GM21717 (cell line): ENCODE results near the gene PTGER2.

Experiments used
- ATAC-seq: cut with Tn5 transposase; IDR thresholded peaks from one replicate; pipeline ENCODE4 v1.9.1; 2021; ENCODE audit warnings: mild to moderate bottlenecking, moderate library complexity; ENCODE audit not compliant: unreplicated experiment

PTGER2 gene

DNA sequence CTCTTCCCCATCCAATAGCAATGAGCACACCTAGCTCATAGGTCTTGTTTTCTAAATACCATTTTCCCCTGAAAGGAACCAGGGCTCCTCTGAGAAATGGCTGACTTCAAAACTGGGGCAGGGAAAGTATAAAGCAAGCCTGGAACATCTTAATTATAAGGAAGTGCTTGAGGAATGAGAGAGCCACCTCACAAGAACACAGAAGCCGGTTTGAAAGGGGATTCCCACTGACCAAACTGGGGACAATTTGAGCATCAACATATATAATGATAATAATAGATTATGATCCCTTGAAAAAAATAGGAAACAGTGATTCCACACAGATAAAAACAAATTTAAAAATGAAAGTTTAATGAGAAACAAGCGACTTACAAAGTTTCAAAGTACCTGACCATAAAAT, 22.1 kb downstream of the PTGER2 start:
- ATAC-seq = no peak

DNA sequence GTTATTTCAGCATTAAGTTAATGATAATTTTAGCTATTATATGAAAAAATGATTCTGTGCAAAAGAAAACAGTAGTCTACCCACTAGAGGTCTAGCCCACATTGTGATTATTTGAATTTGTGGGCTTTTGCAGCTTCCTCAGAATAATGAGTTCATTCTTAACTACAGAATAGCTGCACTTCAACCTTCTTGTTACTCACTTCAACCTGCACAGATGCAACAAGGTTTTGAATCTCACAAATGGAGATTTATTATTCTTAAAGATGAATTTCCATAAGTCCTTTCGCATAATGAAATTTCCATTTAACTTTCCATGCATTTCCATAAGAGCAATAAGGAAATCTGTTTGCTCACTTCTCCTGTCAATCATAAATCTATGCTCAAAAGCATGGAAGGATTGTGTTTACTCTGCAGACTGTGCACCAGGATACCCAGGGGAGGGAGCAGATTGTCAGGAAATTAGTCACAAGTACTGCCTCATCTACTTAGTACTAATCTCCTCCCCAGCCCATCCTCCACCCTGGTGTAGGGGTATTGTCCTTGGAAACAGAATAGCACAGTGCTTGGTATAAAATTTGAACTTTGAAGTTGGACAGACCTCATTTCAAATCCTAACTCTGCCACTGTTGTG, 24.1 kb downstream of the PTGER2 start:
- ATAC-seq = no peak

GRCh38 chr14:52339262-52339661, 25.1 kb downstream of the PTGER2 start:
- no peak for ATAC-seq

- ATAC-seq = no peak
These were observed 28.9 kb downstream of the PTGER2 start for GRCh38 chr14:52342849-52343596.

GRCh38 chr14:52346778-52347177, 32.7 kb downstream of the PTGER2 start:
- ATAC-seq = no peak

DNA sequence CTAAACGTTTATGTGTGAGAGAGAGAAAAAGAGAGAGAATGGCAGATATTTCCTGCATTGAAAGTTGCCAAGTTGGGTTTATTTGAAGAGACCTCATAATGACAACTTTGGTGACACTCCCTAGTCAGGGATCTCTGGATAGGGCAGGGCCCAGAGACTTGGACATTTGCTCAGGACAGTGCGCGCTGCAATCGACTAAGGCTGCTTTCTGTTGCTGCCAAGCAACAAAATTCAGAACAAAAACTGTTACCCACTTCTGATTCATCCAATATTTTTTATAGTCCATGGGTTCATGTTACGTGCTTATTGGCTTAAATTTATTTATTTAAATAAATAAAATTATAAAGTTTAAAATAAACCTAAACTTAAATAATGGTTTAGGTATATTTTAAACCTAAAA, 34.2 kb downstream of the PTGER2 start:
- ATAC-seq = no peak

DNA sequence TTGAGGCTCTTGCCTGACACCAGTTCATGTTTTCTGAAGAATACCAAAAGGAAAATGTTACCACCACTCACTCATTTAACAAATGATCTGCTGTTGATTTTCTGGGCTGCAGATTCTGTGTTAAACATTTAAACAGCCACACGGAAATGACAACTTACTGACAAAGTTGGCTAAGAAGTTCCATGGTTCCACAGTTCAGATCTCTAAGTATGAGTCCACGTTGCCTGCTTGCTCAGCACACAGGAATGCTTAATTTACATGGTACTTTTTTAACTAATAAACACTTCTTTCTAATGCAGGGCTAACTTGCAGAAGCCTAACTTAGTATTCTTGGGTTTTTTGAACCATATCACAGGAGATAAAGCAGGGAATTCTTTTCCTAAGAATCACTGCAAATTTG, 34.7 kb downstream of the PTGER2 start:
- ATAC-seq = no peak

- ATAC-seq = no peak
These were observed 35.6 kb downstream of the PTGER2 start for GRCh38 chr14:52349731-52350130.

DNA sequence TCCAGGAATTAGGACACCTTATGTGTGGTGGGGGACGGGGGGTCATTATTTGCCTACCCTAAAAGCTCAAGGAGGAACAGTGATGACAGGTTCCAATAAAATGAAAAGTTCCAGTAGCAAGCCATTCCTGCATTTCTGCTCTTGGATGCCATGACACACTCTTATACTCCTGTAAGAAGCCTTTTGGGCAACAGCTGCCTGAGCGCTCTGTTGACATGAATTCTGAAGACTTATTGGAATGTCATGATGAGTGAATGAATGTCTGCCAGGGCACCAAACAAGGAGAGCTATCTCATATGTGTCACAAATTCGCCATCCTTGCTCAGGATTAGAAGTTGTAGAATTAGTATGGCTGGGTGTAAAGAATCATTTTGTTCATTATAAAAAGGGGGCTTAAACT, 36.3 kb downstream of the PTGER2 start:
- ATAC-seq = no peak

- ATAC-seq = no peak
These were observed 37.3 kb downstream of the PTGER2 start for GRCh38 chr14:52351233-52352060.

GRCh38 chr14:52352061-52352491, 38.0 kb downstream of the PTGER2 start:
- ATAC-seq = peak; percentile 69

DNA sequence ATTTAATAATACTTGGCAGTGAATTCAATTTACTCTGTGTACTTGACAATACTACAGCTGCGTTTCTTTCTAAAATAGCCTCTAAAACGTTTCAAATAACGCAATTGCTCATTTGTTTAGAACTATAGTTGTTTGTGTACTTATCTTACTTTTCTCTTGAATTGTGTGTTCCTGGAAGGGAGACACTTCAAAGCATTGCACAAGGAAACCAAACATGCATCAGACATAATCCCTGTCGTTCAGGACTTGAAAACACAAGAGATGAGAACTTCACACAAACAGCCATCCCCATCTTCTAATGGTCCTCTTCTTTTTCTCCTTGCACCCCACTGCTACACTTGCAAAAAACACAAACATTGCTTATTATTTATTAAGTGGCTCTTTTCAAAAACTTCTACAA, 38.5 kb downstream of the PTGER2 start:
- no peak for ATAC-seq

DNA sequence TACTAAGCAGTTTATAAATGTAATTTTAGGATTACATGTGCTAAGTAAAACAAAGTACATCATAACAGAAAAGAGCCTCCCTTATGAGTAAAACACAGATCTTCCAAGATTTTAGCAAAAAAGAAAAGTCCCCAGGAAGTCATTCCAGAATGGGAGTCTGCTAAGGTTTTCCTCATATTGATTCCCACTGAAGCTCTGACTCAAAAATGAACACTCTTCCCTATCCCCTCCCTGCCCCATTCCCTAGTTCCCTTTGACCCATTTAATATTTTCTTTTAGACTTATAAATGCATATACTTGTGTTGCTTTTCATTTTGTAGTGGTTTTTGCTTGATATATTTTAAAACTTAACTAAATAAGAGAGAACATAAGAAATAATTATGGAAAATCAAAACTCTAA, 40.1 kb downstream of the PTGER2 start:
- ATAC-seq = no peak

DNA sequence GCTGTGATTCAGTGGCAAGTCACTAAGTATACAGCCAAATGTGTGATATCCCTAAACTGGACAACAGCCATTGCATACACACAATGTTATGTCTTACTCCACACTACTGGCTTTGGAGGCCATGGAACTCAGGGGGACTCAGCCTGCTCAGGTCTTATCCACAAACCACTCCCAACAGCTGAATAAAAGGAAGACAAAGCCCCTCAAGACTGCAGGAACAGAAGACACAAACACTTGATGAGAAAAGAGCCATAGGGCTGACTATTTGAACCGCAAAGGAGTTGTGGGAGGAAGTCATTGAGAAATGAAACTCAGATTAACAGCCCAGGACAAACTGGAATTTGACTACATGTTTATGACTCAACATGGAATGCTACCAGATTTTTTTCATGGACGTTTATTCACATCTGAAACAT, 40.9 kb downstream of the PTGER2 start:
- no peak for ATAC-seq

DNA sequence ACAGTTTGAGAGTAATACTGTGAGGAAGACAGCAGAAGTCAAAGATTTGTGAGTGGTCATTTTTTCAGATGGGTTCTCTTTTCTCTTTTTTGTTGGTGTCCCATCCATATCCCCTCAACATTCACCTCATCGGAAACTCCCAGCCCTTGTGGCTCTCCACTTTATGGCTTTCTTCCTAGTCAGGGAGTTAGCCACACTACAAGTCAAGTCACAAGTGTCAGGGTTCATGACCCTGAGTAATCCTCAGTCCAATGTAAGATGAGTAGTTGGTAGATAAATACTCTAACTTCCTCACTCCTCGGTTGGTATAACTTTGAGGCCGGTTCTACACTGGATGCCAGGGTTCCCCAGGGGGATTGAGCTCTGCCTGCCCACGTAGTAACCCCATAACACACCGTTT, 41.4 kb downstream of the PTGER2 start:
- ATAC-seq = no peak

- ATAC-seq = no peak
These were observed 41.9 kb downstream of the PTGER2 start for GRCh38 chr14:52356025-52356424.

DNA sequence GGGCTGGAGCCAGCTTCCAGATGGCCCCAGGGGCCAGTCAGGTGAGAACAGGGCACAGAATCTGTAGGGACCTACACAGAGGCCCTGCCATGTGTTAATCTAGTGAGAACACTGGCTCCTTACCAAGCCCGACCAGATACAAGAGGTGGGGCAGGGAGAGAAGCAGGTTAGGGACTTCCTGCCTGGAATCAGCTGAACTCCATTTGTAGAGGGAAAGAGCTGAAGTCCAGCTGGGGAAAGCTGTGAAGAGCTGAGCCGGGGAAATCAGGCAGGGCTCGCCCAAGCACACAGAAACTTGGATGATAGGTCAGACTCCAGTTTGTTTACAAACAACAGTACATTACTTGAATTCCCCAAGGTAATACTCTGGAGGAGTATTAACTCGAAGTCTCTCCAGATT, 46.7 kb downstream of the PTGER2 start:
- ATAC-seq = no peak

- no peak for ATAC-seq
These were observed 49.1 kb downstream of the PTGER2 start for GRCh38 chr14:52363041-52363704.

- no peak for ATAC-seq
These were observed 49.8 kb downstream of the PTGER2 start for GRCh38 chr14:52363961-52364360.

- no peak for ATAC-seq
These were observed 51.0 kb downstream of the PTGER2 start for GRCh38 chr14:52365071-52365470.

- no peak for ATAC-seq
These were observed 52.7 kb downstream of the PTGER2 start for GRCh38 chr14:52366796-52367315.
